ENCODE data around the gene MAP3K19. TPM values are rescaled to one million over a fixed set of nuclear protein-coding genes. Genes with fewer than 3 reads are reported as not detected.
"Not testable (repeated sequence)": the region's sequence is repeated elsewhere in the genome, so short reads cannot be mapped to it uniquely, and the experiment has no call there.

MAP3K19 gene
- total RNA-seq, 1 donor from 2014 or later, result not detected

GRCh38 chr2:134985061-134985460 is 62.2 kb downstream of the MAP3K19 start:
- no peak for DNase-seq

- no peak for DNase-seq
Observed at GRCh38 chr2:134982603-134983002, 64.6 kb downstream of the MAP3K19 start.

DNA sequence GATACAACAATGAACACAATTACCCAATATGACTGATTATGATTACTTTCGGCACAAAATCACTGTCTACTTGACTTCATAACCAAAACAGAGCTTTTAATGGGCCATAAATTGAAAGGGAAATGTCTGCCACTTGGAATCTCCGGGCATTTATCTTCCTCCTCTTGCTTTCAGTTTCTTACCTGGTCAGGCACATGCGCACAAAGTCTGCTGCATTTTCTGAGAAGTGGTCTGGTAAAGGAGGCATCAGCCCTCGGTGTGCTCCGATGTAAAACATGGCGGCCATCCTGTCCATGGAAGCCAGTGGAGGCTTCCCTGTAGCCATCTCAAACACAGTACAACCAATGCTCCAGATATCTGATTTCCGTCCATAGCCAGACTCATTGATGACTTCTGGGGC is 66.6 kb downstream of the MAP3K19 start:
- no peak for DNase-seq

DNA sequence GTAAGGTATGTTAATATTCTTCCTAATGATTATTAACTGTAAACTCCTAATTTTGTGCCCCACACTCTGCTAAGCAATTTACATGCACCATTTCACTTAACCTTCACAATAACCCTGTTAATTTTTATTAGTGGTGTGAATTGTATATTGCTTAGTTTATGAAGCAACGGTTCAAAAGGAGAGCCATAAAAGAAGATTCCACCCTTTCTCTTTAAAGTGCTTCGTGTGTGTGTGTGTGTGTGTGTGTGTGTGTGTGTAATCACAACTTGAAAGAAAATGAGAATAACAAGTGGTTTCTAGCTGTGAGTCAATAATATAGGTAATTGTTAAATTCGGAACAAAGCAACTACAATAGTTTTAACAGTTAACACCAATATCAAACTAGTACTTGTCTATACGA is 68.0 kb downstream of the MAP3K19 start:
- DNase-seq, result no peak

- DNase-seq, result not testable (repeated sequence)
Observed at GRCh38 chr2:134977104-134977503, 70.1 kb downstream of the MAP3K19 start.

- no peak for DNase-seq
Observed at GRCh38 chr2:134976074-134976702, 71.1 kb downstream of the MAP3K19 start.

DNA sequence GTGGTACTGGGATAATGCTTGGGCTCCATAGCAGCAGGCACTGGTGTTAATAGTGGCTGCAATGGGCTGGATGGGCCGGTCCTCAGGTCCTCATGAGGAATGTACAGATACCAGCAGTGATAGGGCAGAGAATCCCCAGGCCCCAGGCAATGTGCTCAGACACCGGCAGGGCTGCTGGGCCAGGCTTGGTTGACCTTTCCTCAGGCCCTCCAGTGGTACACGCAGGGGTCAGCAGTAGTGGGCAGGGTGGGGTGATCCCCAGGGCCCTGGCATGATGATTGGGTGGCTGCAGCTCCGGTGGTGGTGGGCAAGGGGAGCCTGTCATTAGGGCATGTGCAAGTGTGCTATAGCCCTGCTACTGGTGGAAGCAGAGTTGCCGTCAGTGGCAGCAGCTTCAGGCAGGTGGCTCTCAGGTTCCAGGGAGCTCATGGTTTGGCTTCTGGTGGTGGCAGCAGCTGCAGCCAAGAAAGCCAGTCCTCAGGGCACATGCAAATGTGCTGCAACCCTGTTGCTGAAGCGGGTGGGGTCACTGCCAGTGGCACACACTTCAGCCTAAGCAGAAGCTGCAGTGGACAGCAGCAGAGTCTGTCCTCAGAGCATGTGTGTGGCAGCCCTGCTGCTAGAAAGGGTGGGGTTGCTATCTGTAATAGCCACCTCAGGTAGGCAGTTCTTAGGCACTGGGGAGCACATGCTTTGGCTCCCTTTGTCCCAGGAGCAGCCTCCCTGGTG is 71.8 kb downstream of the MAP3K19 start:
- DNase-seq, result no peak

DNA sequence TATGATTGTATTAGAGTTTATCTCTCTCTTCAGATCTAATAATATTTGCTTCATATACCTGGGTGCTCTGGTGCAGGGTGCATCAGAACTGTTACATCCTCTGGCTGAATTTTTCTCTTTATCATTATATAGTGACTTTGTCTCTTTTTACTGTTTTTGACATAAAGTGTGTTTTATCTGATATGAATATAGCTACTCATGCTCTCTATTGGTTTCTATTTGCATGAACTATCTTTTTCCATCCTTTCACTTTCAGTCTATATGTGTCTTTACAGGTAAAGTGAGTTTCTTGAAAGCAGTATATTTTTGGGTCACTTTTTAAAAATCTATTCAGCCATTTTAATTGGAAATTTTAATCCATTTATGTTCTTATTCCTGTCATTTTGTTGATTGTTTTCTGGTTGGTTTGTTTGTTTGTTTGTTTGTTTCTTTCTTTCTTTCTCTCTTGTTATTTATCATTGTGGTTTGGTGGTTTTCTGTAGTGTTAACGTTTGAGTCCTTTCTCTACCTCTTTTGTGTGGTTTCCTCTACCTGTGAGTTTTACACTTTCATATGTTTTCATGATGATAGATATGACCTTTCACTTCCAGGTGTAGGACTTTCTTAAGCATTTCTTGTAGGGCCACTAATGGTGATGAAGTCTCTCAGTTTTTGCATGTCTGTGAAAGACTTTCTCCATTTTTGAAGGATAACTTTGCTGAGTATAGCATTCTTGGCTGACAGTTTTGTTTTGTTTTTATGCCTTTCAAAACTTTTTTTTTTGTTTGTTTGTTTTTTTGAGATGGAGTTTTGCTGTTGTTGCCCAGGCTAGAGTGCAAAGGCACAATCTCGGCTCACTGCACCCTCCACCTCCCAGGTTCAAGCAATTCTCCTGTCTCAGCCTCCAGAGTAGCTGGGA is 73.8 kb downstream of the MAP3K19 start:
- DNase-seq, result no peak

- not testable (repeated sequence) for DNase-seq
Observed at GRCh38 chr2:134967166-134967565, 80.1 kb downstream of the MAP3K19 start.

DNA sequence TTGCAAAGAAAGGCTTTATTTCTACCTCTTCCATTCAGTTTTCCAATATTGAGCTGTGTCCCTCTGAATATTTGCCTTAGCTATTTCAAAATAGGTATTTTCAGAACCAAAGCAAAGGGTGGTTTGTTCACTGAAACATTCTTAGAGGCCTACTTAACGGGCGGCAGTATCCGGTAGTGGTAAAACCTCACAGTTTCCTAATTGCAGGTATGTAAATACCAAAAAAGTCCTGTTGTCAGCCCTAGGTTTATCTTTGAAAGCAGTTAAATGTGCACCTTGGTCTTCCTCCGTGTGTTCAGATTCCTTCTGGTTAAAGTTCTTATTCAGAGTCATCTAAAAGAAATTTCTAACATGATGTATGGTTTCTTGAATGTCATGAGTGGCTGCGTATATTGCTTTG is 89.8 kb downstream of the MAP3K19 start:
- no peak for DNase-seq

- DNase-seq, result no peak
Observed at GRCh38 chr2:134955744-134956143, 91.5 kb downstream of the MAP3K19 start.

DNA sequence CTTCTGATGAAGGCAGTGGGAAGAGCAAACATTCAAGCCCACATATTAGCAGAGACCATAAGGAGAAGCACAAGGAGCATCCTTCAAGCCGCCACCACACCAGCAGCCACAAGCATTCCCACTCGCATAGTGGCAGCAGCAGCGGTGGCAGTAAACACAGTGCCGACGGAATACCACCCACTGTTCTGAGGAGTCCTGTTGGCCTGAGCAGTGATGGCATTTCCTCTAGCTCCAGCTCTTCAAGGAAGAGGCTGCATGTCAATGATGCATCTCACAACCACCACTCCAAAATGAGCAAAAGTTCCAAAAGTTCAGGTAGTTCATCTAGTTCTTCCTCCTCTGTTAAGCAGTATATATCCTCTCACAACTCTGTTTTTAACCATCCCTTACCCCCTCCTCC is 93.2 kb downstream of the MAP3K19 start:
- no peak for DNase-seq

- no peak for DNase-seq
Observed at GRCh38 chr2:134952608-134953007, 94.6 kb downstream of the MAP3K19 start.

GRCh38 chr2:134950886-134951285 is 96.4 kb downstream of the MAP3K19 start:
- DNase-seq, result no peak

DNA sequence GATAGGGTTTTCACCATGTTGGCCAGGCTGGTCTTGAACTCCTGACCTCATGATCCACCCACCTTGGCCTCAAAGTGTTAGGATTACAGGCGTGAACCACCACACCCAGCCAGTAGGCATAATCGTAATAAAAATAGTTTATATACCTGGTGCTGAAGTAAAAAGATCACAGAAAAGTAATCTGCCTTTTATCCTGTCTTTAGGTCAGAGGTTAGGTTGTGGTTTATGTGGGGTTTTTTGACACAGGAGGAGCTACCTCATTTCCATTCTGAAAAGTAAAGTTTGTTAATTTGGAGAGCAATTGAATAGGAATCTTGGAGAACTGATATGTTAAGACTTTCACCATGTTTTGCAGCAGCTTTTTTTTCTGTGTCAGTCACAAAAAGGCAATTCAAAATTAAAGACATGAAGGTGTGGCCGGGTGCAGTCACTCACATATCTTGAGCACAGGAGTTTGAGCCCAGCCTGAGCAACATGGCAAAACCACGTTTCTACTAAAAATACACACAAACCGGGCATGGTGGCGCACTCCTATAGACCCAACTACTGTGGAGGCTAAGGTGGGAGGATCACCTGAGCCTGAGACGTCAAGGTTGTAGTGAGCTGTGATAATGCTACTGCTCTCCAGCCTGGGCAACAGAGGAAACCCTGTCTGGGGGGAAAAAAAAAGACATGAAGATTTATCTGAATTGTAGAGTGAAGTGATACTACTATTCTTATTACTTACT is 97.1 kb downstream of the MAP3K19 start:
- no peak for DNase-seq

DNA sequence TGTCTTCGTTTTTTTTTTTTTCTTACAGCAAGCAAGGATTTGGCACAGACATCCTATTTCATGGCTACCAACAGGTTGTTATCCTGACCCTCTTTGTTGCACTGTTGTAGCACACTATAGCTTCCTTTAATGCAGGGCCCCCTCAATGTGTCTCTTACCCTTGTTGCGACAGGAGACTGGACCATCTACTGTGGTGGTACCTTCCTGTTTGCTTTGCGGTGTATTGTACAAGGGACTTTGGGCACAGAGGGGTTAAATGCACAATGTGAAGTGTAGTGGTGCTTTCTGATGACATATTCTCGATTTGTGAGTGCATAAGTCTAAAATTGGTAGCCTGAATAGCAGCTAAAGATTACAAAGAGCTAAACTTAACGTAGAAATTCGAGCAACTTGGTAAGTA is 101.2 kb downstream of the MAP3K19 start:
- DNase-seq, result no peak

DNA sequence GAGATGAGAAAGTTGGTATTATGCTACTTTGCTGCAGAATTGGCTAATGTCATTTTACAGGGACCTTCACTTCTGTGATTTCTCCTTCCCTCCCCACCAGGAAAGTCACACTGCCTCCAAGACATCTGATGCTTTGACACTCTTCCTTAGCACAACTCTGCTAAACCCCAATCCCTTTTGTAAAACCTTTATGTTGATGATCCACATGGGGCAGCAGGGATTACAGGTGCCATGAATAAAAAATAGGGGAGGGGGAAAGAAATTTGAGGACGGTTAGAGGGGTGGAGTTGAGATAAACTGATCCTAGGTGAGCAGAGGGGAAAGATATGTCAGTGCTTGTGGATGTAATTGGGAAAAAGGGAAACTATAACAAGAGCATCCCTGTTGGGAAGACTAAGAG is 102.3 kb downstream of the MAP3K19 start:
- no peak for DNase-seq

GRCh38 chr2:134943540-134943939 is 103.7 kb downstream of the MAP3K19 start:
- no peak for DNase-seq

DNA sequence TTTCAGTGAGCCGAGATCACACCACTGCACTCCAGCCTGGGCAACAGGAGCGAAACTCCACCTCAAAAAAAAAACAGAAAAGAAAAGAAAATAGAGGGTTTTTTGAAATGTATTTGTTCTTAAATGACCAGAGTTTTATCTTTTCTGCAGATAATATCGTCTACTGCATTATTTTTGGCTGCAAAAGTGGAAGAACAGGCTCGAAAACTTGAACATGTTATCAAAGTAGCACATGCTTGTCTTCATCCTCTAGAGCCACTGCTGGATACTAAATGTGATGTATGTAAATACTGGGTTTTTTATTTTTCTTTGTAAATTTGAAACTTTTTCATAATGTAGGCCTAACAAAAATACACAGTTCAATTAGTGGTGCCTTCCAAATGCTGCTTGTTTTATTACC is 110.6 kb downstream of the MAP3K19 start:
- no peak for DNase-seq

- no peak for DNase-seq
Observed at GRCh38 chr2:134934641-134935040, 112.6 kb downstream of the MAP3K19 start.

DNA sequence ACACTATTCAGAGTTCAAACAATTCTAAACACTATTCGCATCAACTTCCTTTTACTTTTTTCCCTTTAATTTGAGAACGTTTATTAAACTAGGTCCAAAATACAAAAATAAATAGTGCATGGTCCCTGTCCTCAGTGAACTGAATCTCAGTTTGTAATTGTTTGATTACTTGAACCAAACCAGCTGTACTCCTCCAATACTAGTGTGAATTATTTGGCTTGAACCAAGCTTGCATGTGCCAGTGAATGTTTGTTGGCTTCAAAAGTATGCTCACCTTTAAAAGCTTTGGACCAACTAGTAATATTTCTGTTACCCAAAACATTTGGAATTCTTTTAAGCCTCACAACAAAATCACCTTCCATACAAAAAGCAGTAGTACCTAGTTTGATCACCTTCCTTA is 113.1 kb downstream of the MAP3K19 start:
- DNase-seq, result no peak

DNA sequence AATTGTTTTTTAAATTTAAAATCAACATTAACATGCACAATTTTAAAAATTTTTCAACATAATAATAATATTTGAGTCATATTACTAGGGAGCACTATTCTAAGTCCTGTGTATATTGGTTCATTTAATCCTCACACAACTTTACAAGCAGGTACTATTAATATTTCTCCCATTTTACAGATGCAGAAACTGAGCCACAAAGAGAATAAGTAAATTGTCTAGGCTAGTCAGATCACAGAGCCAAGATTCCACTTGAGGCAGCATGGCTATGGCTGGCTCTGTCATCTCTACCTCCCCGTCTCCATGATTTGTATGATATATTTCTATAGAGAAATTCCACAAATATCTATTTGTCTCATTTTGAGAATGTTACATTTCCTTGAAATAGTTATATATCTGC is 113.5 kb downstream of the MAP3K19 start:
- DNase-seq, result no peak
